DMS114 treated with DMSO at 0.1 percent for 48 hours (cell line): Measurements from ENCODE around the gene PPP1R1A.

ENCODE experiments used
- DNase-seq: peaks from one replicate; lab custom pipeline; 2025; ENCODE audit not compliant: unreplicated experiment; lab: John Stamatoyannopoulos, UW

The PPP1R1A gene

DNA sequence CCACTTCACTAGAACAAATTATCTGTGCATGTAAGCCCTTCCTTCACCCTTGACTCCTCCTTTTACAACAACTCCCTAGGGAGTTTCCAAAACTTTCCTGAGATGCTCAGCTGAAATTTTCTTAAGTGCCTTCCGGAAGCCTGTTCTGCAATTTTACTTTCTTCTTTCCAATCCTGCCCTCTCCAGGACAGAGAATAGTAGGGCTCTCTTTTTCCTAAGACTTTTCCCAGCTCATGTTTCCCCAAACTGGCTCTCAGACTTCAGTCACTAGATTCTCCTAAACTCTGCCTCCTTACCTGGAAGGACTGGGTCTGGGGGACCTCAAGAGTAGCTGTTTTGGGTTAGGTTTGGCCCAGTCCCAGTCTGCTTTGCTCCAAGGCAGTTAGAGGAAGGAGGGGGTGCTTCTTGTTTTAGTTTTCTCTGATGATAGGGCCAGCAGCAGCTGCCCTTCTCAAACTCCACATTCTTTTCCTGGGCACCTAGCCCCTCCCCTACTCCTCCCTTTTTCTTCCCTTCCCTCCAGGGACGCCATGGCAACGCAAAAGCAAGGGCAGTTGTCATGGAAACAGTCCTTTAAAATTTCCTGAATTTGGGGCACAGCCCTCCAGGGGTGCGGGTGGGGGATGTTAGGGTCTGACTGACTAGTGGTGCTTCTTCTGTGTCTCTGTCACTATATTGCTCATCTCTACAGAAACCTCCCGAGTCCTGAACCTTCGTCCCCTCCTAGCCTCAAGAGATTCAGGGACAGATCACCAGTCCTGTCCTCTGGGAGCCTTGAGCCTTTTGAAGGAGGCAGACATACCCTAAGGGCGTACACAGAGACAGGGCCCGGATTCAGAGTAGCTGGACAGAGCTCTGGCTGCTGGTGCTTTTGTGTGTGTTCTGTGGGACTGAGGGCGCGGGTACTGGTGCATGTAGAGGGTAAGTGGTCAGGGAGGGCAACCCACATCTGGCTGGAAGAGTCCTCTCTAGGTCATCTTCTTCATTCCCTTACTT lies 17.0 kb downstream of the PPP1R1A start:
- DNase-seq = peak; percentile 14

DNA sequence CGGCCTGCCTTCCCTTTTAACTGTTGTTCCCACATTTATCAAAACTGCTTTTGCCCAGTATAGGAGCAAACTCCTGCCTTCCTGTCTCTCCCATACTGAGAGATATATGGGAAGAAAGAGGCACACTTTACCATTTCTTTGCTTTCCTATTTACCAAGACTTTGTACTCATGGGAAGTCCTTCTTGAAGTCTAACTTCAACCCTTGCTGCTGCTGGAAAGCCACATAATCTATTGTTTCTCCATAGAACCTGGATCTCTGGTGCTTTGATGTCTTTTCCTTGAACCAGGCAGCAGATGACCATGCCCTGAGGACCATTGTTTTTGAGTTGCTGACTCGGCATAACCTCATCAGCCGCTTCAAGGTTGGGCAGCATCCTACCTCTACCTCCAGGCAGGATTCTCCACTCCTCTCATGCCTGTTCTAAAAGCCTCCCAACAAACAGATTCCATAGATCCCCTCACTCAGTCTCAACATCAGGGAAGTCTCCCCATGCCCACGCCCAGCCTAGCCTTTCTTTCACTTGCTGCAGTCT lies 18.4 kb downstream of the PPP1R1A start:
- no peak for DNase-seq

DNA sequence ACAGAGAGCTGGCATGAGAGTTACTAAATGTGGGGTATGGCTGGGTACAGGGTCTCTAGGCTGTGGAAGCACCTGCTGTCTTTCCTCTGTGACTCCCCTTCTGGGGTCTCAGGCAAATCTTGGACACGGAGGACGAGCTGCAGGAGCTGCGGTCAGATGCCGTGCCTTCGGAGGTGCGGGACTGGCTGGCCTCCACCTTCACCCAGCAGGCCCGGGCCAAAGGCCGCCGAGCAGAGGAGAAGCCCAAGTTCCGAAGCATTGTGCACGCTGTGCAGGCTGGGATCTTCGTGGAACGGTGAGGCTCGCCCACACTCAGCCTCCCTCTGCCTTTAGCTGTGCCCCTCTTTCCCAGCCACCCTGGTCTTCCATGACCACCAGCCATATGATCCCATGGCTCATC lies 19.4 kb downstream of the PPP1R1A start:
- DNase-seq = no peak

DNA sequence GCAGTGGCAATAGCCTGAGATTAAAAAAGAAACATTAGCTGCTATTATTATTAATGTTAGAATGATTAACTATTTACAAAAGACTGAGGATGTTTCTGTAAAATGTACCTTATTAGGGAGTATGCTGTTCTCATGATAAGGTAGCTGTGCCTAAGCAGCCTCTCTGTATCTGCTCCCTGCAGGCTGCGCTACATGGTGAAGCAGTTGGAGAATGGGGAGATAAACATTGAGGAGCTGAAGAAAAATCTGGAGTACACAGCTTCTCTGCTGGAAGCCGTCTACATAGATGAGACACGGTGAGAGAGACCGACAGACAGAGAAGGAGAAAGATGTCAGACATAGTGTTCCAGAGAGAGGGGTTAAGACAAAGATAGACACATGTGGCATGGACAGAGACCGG lies 21.7 kb downstream of the PPP1R1A start:
- no peak for DNase-seq

DNA sequence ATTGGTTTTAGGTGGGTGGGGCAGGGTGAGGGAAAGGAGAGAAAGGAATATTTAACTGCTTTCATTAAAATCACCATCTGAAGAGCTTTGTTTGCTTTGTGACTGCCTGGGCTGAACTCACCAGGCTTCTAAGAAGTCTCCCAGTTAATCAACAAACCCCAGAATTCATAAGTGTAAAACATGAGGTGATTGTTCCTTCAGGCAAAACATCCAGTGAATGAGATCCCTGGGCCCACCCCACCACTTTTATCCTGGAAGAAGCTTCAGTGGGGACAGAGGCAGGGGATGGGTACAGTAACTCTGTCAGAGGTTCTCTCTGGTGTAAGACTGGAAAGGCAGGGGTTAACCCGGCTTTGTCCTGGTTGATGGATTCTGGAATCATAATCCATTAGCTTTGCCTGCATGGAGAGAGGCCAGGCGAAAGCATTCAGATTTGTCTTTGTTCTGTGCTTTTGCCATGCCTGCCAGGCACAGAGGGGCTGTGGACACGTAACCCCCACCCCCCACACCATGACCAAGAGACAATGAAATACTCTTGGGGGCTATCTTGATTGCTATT lies 22.4 kb downstream of the PPP1R1A start:
- DNase-seq = no peak

DNA sequence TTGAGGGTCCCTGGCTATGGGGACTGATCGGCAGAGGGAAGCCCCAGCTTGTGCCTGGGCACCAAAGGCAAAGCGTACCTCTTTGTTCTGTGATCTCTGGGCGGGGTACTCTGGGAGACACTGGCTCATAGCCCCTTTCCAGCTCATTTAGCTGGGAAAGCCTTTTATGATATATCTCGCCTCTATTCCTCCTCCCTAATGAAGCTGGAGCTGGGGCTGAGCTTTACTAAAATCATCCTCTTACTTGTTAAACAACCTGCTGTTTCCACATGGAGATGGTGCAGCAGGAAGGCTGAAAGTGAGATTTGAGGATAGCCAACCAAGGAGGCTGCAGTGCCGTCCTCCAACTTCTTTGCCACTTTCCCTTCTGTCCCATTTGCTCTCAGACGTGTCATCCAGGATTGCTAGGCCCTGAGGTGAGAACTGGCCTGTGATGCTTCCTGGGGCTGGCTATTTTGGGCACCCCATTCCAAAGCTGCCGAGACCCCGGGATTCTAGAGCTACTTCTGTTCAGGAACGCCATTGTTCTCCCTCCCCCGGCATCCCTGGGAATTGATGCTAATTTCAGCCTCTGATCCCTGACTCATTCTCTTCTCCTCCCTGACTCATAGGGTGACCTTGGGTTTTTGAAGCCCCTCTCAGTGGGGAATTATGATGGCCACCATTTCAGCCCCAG lies 23.0 kb downstream of the PPP1R1A start:
- no peak for DNase-seq

DNA sequence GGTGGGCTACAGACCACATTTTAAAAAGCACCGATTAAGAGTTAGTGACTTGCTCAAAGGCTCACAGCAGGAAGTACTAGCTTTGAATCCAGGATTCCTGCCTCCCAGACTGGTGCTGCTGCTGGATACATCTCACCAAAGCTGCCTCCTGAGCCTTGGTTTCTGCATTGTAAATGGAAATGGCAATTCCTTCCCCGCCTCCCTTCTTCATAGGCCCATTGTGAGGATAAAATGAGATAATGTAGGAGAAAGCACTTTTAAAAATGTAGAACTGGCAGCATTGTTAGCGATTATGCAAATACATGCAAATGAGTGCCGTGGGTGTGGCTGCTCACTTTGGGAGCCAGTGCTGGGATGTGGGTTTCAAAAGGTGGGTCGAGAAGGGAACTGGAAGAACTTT lies 23.7 kb downstream of the PPP1R1A start:
- no peak for DNase-seq

DNA sequence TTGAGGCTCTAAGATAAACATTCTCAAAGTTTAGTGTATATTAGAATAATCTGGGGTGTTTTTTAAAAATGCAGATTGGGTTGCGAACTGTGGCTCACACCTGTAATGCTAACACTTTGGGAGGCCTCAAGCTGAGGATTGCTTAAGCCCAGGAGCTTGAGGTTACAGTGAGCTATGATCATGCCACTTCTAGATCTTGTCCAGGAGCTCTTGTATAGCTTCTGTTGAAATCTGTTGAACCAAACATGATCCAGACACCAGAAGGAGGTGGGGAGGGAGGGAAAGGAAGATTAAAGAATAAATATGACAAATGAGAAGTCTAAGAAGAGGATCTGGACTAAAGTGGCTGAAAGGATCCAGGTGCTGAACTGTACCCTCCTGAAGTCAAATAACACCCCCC lies 24.7 kb downstream of the PPP1R1A start:
- DNase-seq = no peak

DNA sequence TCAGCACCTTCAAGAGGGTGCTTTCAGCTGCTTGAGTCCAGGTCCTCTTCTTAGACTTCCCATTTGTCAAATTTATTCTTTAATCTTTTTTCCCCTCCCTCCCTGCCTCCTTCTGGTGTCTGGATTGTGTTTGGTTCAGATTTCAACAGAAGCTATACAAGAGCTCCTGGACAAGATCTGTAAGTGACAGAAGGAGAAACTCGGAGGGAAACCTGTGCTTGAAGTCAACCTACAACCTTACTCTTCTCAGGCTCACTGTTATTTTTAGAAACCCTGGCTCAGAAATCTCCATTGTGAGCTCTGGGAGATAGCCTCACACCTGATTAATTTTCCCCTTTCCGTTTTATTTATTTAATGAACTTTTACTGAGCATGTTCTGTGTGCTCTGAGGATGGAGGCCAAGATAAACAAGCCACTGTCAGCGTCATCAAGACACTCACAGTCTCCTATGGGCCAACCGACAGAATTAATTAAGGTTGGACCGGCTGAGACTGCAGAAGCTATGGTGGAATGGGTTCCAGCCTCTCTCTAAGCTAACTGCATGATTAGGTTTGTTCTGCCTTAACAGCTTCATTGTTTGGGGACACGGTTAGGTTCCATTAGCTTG lies 25.6 kb downstream of the PPP1R1A start:
- DNase-seq = no peak

DNA sequence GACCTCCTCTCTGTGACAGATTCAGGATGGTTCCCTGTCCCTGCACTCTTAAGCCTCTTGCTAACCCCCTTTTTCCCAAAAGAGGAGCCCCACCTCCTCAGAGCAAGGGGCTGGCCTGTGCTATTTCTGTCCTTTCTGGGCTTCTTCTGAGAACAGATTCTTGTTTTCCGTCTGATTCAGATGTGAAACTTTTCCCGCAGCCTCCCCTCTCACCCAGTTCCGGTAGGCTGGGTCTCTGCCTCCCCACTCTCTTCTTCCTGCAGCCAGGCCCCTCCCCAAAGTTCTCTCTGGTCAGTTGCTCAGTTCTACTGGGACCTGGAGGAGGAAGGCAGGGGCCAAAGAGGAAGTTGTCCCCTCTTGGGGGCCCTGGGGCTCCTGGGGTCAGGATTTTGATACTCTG lies 27.3 kb downstream of the PPP1R1A start:
- no peak for DNase-seq

DNA sequence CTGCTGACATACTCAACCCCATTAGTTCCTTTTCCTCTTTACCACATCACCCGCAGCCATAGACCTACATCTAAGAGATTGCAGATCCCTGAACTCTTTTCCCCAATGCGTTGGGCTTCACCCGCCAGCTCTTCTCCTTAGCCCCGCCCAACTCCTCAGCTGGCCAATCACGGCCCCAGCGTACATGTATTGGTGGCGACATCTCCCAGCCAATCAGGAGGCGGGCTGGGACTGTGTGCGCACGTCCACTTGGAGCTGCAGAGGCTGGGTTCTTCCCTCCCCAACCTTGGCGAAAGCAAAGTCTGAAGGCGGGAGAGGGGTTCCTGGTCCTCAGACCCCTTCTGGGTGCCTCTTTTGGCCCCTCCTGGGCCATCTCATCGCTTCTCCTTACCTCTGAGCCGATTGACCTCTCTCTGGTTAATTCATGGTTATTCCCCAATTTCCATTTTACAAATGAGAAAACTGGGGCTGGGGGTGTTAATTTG lies 28.0 kb downstream of the PPP1R1A start:
- DNase-seq = no peak

DNA sequence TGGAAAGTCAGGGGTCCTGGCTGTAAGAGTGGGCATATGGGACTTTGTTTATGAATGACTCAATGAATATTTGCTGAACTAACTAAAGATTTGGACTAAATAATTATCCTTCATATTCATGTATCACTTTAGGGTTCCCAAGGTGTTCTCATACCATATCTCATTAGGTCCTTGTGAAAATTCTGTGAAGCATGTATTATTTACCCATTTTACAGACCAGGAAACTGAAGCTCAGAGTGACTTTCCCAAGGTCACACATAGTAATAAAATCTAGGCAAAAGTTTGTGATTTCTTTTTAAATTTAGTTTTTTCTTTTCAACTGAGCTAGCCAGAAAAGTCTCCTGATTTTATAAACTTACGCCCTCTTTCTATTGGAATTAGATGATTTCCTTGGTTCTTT lies 29.7 kb downstream of the PPP1R1A start:
- no peak for DNase-seq

DNA sequence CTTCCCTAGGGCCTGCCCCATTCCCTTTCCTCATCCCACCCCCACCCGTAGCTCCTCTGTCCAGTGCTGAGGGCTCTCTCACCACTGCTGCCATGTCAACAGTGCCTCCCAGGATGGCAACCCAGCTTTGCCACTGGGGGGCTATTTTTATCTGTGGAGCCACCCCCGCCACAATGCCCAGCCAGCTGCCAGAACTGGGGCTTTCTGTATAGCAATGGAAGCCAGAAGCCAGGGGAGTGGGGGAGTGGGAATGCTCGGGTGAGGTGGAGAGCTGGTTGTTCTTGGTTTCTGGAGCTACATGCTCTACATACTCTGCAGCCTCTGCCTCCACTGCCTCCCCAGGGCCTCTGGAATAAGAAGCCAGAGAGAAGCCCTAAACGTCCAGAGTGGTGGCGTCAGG lies 30.1 kb downstream of the PPP1R1A start:
- no peak for DNase-seq

DNA sequence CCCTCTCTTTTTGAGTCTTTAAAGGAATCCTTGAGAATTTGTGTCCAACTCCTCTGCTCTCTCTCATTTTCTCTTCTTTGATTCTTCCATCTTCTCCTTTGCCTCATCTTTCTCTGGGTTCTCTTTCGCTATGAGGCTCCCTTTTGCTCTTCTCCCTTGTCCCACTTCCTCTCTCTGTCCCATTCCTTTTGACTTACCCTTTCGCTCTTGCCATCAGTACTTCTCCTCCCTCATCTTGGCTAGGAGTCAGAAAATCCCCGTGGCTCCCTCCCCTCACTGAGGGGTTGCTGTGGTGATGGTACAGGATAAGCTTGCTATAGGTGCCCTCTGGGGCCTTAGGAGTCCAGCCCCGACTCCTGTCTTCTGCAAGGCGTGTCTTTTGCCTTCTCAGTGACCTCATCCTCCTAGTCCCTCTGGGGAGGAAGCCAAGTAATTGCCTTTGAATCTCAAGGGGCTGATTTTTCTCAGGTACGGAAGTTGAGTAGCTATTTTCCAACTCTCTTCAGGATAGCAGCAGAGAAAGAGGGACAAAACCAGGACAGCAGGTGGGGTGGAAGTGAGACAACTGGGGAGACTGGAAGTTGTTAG lies 32.7 kb downstream of the PPP1R1A start:
- DNase-seq = no peak

DNA sequence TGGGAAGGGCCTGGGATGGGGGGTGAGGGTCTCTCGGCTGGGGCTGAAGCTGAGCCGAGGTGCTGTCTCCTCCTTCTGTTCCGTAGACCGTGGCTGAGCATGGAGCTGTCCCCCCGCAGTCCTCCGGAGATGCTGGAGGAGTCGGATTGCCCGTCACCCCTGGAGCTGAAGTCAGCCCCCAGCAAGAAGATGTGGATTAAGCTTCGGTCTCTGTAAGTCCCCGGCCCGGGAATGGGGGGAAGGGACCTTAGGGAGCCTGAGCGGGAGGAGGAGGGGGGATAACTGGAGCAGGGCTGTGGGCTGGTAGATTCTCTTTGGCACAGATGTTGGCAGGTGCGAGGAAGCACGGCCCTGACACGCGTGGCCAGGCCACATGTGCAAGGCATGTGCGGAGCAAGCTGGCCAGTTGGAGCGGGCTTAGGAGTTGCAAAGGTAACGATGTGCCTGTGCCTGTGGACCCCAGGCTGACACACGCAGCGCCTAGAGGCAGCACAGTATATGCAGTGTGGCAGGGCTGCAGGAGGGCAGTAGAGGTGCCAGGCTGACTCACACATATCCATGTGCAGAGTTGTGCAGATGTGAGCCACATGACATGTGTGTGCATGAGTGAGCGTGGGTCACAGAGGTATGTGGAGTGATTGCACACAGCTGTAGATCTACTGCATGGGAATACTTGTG lies 38.5 kb downstream of the PPP1R1A start:
- no peak for DNase-seq

DNA sequence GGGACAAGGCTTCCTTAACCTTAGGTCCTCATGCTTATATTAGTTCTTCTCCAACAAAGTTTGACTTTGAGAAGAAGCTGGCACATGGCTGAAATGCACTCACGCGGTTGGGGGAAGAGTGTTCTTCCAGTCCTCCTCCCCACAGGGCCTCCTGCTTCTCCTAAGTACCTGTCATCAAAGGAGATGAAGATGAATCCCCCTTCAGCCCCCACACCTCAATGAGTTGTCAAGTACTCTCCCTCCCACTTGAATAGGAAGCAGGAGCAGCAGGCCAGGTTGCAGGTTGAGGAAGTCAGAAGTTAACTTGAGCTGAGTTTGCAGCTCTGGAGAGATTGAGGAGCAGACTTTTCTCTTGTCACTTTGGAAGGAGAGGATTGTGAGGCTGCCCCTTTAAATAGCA lies 41.9 kb downstream of the PPP1R1A start:
- DNase-seq = no peak

DNA sequence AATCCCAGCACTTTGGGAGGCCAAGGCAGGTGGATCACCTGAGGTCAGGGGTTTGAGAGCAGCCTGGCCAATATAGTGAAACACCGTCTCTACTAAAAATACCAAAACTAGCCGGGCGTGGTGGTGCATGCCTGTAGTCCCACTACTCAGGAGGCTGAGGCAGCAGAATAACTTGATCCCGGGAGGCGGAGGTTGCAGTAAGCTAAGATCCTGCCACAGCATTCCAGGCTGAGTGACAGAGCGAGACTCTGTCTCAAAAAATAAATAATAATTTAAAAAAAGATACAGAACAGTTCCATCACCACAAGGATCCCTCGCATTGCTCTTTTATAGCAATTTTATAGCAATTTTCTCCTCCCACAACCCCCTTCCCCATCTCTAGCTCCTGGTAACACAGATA lies 43.7 kb downstream of the PPP1R1A start:
- DNase-seq = no peak

DNA sequence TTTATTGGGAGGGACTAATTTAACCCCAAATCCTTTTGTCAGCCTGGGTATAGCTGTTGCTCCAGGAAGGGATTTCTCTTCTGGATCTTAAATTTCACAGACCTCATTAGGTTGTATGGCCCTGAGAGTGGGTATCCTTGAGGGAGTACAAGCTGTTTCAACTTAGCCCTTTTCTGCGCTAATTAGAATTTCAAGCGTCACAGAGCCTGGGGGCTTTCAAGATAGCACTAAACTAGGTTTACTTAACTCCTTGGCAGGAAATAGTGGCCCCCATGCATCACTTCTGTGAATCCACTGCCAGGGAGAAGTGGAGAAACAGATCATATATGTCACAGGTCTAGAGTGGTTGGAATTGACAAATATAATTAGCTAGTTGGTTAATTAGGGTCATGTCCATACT lies 44.9 kb downstream of the PPP1R1A start:
- DNase-seq = no peak

DNA sequence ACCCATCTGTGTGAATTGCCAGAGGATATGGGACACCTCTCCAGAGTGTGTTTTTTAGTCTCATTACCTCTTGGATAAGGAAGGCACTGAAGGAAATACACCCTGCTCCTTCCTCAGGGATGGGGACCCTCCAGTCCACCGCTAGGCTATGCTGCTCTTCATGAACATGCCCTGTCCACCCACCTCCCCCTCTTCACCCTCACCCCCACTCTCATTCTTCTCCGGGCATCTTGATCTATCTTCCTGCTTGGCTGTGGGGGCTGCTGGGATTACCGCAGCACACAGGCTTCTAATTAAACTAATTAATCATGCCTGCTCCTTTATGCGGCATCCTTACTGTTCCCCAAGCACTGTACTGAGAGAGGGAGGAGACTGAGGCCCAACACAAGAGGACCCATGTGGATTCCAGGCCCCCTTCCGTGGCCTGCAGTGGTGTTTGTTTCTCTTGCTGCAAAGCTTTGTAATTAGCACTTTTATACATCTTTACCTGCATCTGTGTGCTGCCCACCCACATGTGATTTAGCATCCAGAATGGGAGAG lies 46.6 kb downstream of the PPP1R1A start:
- DNase-seq = no peak

DNA sequence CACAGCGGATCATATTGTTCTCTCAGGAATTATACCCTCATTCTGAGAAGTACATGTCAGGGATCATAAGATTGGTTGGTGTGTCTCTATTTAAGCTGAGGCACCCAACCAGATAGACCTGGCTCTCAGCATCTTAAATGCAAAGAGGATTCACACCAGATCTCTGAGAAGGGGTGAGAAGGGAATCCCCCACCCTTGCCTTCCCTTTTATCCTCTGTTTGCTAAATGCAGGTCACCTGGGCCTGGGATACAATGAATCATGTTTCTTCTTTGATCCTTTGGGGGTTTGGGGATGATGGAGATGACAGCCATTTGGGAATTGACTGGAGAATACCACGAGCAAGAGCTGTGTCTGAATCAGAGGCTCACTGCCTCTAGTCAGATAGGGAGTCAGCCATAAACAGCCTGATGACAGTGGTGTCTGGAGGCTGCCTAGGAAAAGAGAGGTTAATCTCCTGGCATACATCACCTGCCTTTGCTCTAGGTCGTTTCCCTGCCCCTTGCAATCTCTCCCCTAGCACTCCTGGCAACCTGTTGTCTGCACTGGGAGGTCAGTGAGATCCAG lies 50.2 kb downstream of the PPP1R1A start:
- DNase-seq = no peak
